ENCODE results near the gene PDE4D.

Gene PDE4D

DNA sequence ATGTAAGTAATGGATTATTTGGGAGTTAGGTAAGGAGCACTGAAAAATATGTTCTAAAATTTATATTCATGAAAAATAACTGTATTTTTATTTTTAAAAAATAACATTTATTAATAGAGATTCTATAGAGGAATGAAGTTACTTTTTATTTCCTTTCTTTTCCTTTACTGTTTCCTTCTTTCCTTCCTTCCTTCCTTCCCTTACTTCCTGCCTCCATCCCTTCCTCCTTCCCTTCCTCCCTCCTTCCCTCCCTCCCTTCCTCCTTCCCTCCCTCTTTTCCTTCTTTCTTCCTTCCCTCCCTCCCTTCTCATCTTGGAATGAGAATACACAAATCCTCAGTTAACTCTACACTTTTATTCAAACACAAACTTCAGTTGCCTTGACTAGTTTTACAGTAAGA, 750.6 kb downstream of the PDE4D start:
- Histone ChIP-seq H3K27me3 (ENCODE audit: insufficient read depth, poor library complexity, severe bottlenecking) (no peaks in the 10 kb centered on the region), H3K27ac (replicated peaks) (no peak overlapping the region), H3K4me3 (replicated peaks; ENCODE audit: insufficient read depth, low read length) (no peak overlapping the region)
- TF ChIP-seq, protein P1, sequence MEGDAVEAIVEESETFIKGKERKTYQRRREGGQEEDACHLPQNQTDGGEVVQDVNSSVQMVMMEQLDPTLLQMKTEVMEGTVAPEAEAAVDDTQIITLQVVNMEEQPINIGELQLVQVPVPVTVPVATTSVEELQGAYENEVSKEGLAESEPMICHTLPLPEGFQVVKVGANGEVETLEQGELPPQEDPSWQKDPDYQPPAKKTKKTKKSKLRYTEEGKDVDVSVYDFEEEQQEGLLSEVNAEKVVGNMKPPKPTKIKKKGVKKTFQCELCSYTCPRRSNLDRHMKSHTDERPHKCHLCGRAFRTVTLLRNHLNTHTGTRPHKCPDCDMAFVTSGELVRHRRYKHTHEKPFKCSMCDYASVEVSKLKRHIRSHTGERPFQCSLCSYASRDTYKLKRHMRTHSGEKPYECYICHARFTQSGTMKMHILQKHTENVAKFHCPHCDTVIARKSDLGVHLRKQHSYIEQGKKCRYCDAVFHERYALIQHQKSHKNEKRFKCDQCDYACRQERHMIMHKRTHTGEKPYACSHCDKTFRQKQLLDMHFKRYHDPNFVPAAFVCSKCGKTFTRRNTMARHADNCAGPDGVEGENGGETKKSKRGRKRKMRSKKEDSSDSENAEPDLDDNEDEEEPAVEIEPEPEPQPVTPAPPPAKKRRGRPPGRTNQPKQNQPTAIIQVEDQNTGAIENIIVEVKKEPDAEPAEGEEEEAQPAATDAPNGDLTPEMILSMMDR (IDR thresholded peaks at IDR 0.05; ENCODE audit: insufficient read depth, low read length) = no peak
- no peak for TF ChIP-seq POLR2AphosphoS5 (IDR thresholded peaks at IDR 0.05; ENCODE audit: low read depth)
- TF ChIP-seq GABPA (IDR thresholded peaks at IDR 0.05; ENCODE audit: low read depth) = no peak
- TF ChIP-seq, protein P2, sequence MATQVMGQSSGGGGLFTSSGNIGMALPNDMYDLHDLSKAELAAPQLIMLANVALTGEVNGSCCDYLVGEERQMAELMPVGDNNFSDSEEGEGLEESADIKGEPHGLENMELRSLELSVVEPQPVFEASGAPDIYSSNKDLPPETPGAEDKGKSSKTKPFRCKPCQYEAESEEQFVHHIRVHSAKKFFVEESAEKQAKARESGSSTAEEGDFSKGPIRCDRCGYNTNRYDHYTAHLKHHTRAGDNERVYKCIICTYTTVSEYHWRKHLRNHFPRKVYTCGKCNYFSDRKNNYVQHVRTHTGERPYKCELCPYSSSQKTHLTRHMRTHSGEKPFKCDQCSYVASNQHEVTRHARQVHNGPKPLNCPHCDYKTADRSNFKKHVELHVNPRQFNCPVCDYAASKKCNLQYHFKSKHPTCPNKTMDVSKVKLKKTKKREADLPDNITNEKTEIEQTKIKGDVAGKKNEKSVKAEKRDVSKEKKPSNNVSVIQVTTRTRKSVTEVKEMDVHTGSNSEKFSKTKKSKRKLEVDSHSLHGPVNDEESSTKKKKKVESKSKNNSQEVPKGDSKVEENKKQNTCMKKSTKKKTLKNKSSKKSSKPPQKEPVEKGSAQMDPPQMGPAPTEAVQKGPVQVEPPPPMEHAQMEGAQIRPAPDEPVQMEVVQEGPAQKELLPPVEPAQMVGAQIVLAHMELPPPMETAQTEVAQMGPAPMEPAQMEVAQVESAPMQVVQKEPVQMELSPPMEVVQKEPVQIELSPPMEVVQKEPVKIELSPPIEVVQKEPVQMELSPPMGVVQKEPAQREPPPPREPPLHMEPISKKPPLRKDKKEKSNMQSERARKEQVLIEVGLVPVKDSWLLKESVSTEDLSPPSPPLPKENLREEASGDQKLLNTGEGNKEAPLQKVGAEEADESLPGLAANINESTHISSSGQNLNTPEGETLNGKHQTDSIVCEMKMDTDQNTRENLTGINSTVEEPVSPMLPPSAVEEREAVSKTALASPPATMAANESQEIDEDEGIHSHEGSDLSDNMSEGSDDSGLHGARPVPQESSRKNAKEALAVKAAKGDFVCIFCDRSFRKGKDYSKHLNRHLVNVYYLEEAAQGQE (IDR thresholded peaks at IDR 0.05; ENCODE audit: insufficient replicate concordance, low read depth) = no peak
- no peak for TF ChIP-seq SPI1 (IDR thresholded peaks at IDR 0.05; ENCODE audit: borderline replicate concordance, low read depth)
- DNase-seq (ENCODE audit: low read depth in 1 of 2, low spot score in 1 of 2) = no peak

DNA sequence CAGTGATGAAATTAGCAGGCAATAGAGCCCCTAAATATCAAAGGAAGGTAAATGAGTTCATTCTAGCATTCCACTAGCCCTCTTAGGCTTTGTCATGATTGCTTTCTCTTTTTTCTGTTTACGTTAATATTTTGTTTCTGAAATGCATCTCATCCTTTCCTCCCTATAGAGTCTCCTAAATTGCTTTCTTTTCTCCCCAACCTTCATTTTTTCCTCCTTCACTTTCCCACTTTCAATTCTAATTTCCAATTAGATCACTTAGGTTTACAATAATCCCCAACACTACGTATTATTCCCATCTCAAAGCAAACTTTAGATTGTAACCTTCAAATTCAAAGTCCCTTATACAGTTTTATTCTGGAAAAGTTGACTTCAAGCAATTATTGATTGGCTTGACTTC, 751.4 kb downstream of the PDE4D start:
- no peak overlapping the region for H3K4me3 ChIP-seq (replicated peaks; ENCODE audit: insufficient read depth, low read length)
- TF ChIP-seq SPI1 (IDR thresholded peaks at IDR 0.05; ENCODE audit: borderline replicate concordance, low read depth) (no peak), GABPA (IDR thresholded peaks at IDR 0.05; ENCODE audit: low read depth) (no peak), POLR2AphosphoS5 (IDR thresholded peaks at IDR 0.05; ENCODE audit: low read depth) (no peak)
- TF ChIP-seq, protein P1 (IDR thresholded peaks at IDR 0.05; ENCODE audit: insufficient read depth, low read length) = no peak
- TF ChIP-seq, protein P2 (IDR thresholded peaks at IDR 0.05; ENCODE audit: insufficient replicate concordance, low read depth) = no peak
- DNase-seq (ENCODE audit: low read depth in 1 of 2, low spot score in 1 of 2) = no peak
- no peak overlapping the region for H3K27ac ChIP-seq (replicated peaks)
- H3K27me3 ChIP-seq (ENCODE audit: insufficient read depth, poor library complexity, severe bottlenecking) = no peaks in the 10 kb centered on the region

DNA sequence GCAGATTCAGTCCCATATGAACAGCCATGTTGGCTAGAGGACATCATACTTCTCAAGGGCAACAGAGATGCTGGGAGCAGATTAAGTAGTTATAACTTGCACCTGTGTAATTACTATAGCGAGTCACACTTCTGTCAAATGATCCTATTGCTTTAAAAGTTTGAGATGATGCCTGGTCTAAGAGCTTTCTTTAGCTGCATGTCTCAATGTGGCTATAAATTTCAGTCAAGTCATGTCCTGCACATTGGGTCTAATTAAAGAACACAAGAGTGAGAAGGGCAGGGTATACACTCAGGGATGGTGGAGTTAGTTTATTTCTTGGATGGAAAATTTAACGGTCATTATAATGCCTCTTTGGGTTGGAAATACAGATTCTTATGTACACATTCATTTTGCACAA, 753.4 kb downstream of the PDE4D start:
- no peak for DNase-seq (ENCODE audit: low read depth in 1 of 2, low spot score in 1 of 2)
- no peaks in the 10 kb centered on the region for H3K27me3 ChIP-seq (ENCODE audit: insufficient read depth, poor library complexity, severe bottlenecking)
- TF ChIP-seq, protein P2 (IDR thresholded peaks at IDR 0.05; ENCODE audit: insufficient replicate concordance, low read depth) = no peak
- TF ChIP-seq POLR2AphosphoS5 (IDR thresholded peaks at IDR 0.05; ENCODE audit: low read depth) (no peak), GABPA (IDR thresholded peaks at IDR 0.05; ENCODE audit: low read depth) (no peak), SPI1 (IDR thresholded peaks at IDR 0.05; ENCODE audit: borderline replicate concordance, low read depth) (no peak)
- TF ChIP-seq, protein P1 (IDR thresholded peaks at IDR 0.05; ENCODE audit: insufficient read depth, low read length) = no peak
- no peak overlapping the region for H3K27ac ChIP-seq (replicated peaks)
- H3K4me3 ChIP-seq (replicated peaks; ENCODE audit: insufficient read depth, low read length) = no peak overlapping the region
